HepG2 (cell line): ENCODE data around the gene ABAT. TPM values are rescaled to one million over a fixed set of nuclear protein-coding genes. Genes with fewer than 3 reads are reported as not detected.

Source experiments
- BCL6 ChIP-seq: IDR thresholded peaks from 2 replicates; pipeline ENCODE4 v1.6.1; 2016; ENCODE audit warnings: missing genetic modification reagents, missing compliant biosample characterization
- CHD4 ChIP-seq: fragments of 200-600 bp; sonication (generic); IDR thresholded peaks from 2 replicates; pipeline ENCODE4 v1.7.0; 2017; ENCODE audit warnings: mild to moderate bottlenecking, low read length, borderline replicate concordance
- ESRRA ChIP-seq: sonication (generic); formaldehyde crosslinking; IDR thresholded peaks from 2 replicates; pipeline ENCODE4 v1.5.1; 2020; ENCODE audit warnings: mild to moderate bottlenecking, low read depth, missing genetic modification reagents
- HCFC1 ChIP-seq: fragments of 150-350 bp; IDR thresholded peaks from 2 replicates; pipeline ENCODE4 v1.6.1; 2014; ENCODE audit warnings: low read depth, low read length
- IRF9 ChIP-seq: sonication (generic); formaldehyde crosslinking; IDR thresholded peaks from 2 replicates; pipeline ENCODE4 v1.8.0; 2022; ENCODE audit warnings: missing genetic modification reagents, mild to moderate bottlenecking, borderline replicate concordance
- NFKB2 ChIP-seq: sonication (generic); formaldehyde crosslinking; IDR thresholded peaks from 2 replicates; pipeline ENCODE4 v1.4.0; 2020; ENCODE audit warnings: missing genetic modification reagents, borderline replicate concordance
- POGZ ChIP-seq: sonication (generic); formaldehyde crosslinking; IDR thresholded peaks from 2 replicates; pipeline ENCODE4 v1.4.0; 2020; ENCODE audit warnings: mild to moderate bottlenecking, missing genetic modification reagents
- POLR2AphosphoS5 ChIP-seq: IDR thresholded peaks from 2 replicates; pipeline ENCODE4 v1.6.1; 2012; ENCODE audit warnings: low read depth, low read length
- SCMH1 ChIP-seq: sonication (generic); formaldehyde crosslinking; IDR thresholded peaks from 2 replicates; pipeline ENCODE4 v1.9.0; 2021; ENCODE audit warnings: missing genetic modification reagents, mild to moderate bottlenecking, borderline replicate concordance
- TAF1 ChIP-seq: sonication (generic); formaldehyde crosslinking; IDR thresholded peaks from 2 replicates; pipeline ENCODE4 v1.4.0; 2020; ENCODE audit warnings: missing genetic modification reagents
- ZC3H13 ChIP-seq: sonication (generic); formaldehyde crosslinking; IDR thresholded peaks from 2 replicates; pipeline ENCODE4 v1.8.1; 2023; ENCODE audit warnings: mild to moderate bottlenecking, missing genetic modification reagents, moderate library complexity
- ZNF17 ChIP-seq: sonication (generic); formaldehyde crosslinking; IDR thresholded peaks from 2 replicates; pipeline ENCODE4 v1.5.0; 2020; ENCODE audit warnings: mild to moderate bottlenecking, missing genetic modification reagents
- ZNF18 ChIP-seq: sonication (generic); formaldehyde crosslinking; IDR thresholded peaks from 2 replicates; pipeline ENCODE4 v1.8.0; 2022; ENCODE audit warnings: mild to moderate bottlenecking, missing genetic modification reagents; ENCODE audit not compliant: insufficient replicate concordance
- ZNF569 ChIP-seq: sonication (generic); formaldehyde crosslinking; IDR thresholded peaks from 2 replicates; pipeline ENCODE4 v1.5.0; 2020; ENCODE audit warnings: mild to moderate bottlenecking, missing genetic modification reagents, moderate library complexity, borderline replicate concordance
- ZNF572 ChIP-seq: sonication (generic); formaldehyde crosslinking; IDR thresholded peaks from 2 replicates; pipeline ENCODE4 v1.5.1; 2020; ENCODE audit warnings: mild to moderate bottlenecking, missing genetic modification reagents
- ZNF574 ChIP-seq: sonication (generic); formaldehyde crosslinking; IDR thresholded peaks from 2 replicates; pipeline ENCODE4 v1.4.0; 2020; ENCODE audit warnings: missing genetic modification reagents
- ZNF577 ChIP-seq: sonication (generic); formaldehyde crosslinking; IDR thresholded peaks from 2 replicates; pipeline ENCODE4 v1.4.0; 2020; ENCODE audit warnings: mild to moderate bottlenecking, low read depth, missing genetic modification reagents, borderline replicate concordance
- ZNF639 ChIP-seq: conservative IDR thresholded peaks from 2 replicates; pipeline ENCODE4 v1.6.1; 2018; ENCODE audit warnings: missing genetic modification reagents
- ZNF660 ChIP-seq: sonication (generic); formaldehyde crosslinking; IDR thresholded peaks from 2 replicates; pipeline ENCODE4 v1.5.1; 2020; ENCODE audit warnings: mild to moderate bottlenecking, low read depth, missing genetic modification reagents, borderline replicate concordance
- ZNF674 ChIP-seq: sonication (generic); formaldehyde crosslinking; IDR thresholded peaks from 2 replicates; pipeline ENCODE4 v1.5.0; 2020; ENCODE audit warnings: low read depth, mild to moderate bottlenecking, missing genetic modification reagents
- ZNF7 ChIP-seq: IDR thresholded peaks from 2 replicates; pipeline ENCODE4 v1.6.1; 2016; ENCODE audit warnings: missing biosample characterization, missing genetic modification reagents
- ZNF703 ChIP-seq: sonication (generic); formaldehyde crosslinking; IDR thresholded peaks from 2 replicates; pipeline ENCODE4 v1.5.1; 2020; ENCODE audit warnings: missing genetic modification reagents, mild to moderate bottlenecking, moderate library complexity, borderline replicate concordance
- polyA plus RNA-seq, 8 experiments: library from polyadenylated mRNA; depleted of rRNA in 3 of 8; stranded (reverse) in 7 of 8; unstranded in 1 of 8; fragments of >200 nt; fragmentation: Illumina TruSeq in 4 of 8; extraction: Trizol in 4 of 8; gene quantifications; 2 replicates each; pipeline versions ENCODE4 v1.2.1 to v1.2.3, GENCODE V29; 2011 to 2016; ENCODE audit warnings: low read depth in 4 of 8, missing spikeins in 1 of 8, mixed read lengths in 1 of 8; ENCODE audit not compliant: insufficient read depth in 1 of 8
- total RNA-seq, 5 experiments: library from RNA; depleted of rRNA; stranded (reverse); fragments of >200 nt; fragmentation: Illumina TruSeq; extraction: Trizol; gene quantifications; 2 replicates each; pipeline ENCODE4 v1.2.3, GENCODE V29; 2016; ENCODE audit warnings: low read depth in 1 of 5
- TF ChIP-seq, protein P1 (sequence below): sonication (generic); formaldehyde crosslinking; IDR thresholded peaks from 2 replicates; pipeline ENCODE4 v1.5.0; 2020; ENCODE audit warnings: missing genetic modification reagents, mild to moderate bottlenecking, borderline replicate concordance

Gene ABAT
- total and polyA plus RNA-seq, 2 of the 13 experiments (the other 11 are each of a cell fraction or from before 2014, with no cell fraction given), result 47.6 to 97.3 TPM

DNA sequence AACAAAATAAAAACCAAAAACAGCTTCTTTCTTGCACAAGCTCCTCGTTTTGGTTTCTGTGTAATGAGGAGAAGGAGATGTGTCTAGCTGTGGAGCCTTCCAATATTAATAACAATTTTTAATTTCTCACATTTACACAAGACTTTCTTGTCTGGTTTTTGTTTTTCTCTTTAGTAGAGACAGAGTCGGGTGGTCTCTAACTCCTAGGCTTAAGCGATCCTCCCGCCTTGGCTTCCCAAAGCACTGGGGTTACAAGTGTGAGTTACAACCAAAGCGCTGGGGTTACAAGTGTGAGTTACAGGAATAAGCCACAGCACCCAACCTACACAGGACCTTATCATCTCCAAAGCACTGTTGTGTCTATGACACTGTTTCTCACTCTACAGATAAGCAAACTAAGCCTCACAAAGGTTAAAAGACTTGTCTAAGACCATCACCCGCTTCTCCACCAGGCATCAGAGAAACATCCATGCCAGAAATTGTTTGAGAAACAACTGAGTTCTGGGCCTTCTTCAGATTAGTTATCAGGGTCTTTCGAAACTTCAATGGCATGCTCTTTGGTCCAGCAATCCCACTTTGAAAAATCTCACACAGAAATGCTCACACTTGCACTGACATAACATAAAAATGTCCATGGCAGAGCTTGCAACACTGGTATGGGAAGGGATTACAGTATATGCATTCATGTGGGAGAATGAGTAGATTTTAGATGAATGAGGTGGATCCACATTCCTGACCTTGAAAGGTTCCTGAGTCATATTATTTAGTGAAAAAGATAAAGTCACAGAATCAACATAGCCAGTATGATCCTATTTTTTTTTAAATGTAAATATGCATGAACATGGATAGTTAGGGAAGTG is 3.9 kb downstream of the ABAT start (continued):
- TF ChIP-seq POGZ (CRISPR knock-in tag), result no peak
- no peak for TF ChIP-seq ZNF703 (CRISPR knock-in tag)
- 0 out of 2 replicates have a peak, but pooled peaks have one; percentile 31 for TF ChIP-seq ESRRA (CRISPR knock-in tag)
- TF ChIP-seq, protein P1, sequence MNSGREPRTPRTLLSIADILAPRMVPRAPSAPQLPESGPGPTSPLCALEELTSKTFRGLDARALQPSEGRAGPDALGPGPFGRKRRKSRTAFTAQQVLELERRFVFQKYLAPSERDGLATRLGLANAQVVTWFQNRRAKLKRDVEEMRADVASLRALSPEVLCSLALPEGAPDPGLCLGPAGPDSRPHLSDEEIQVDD (CRISPR knock-in tag), result no peak
- TF ChIP-seq POLR2AphosphoS5, result no peak
- TF ChIP-seq ZNF572 (CRISPR knock-in tag), result no peak
- TF ChIP-seq ZC3H13 (CRISPR knock-in tag), result no peak
- TF ChIP-seq ZNF17, result no peak
- TF ChIP-seq CHD4, result peak; percentile 96
- no peak for TF ChIP-seq ZNF639
- TF ChIP-seq NFKB2, result no peak
- no peak for TF ChIP-seq ZNF660 (CRISPR knock-in tag)
- TF ChIP-seq ZNF18 (CRISPR knock-in tag), result peak; percentile 99
- TF ChIP-seq IRF9 (CRISPR knock-in tag), result no peak
- TF ChIP-seq ZNF674 (CRISPR knock-in tag), result no peak
- TF ChIP-seq ZNF577, result no peak
- no peak for TF ChIP-seq ZNF574
- TF ChIP-seq HCFC1, result no peak
- no peak for TF ChIP-seq SCMH1 (CRISPR knock-in tag)
- TF ChIP-seq ZNF7 (CRISPR knock-in tag), result no peak
- TF ChIP-seq TAF1 (CRISPR knock-in tag), result no peak
- TF ChIP-seq BCL6, result peak; percentile 87
- TF ChIP-seq ZNF569, result no peak
